Stimulated activated CD4-positive, alpha-beta T cell treated with anti-CD3 and anti-CD28 coated beads, Interleukin-2, amount 100 ng/mL, for 24 hours (primary cell): Measurements from ENCODE around the gene ABO.
"Not testable (repeated sequence)": the region's sequence is repeated elsewhere in the genome, so short reads cannot be mapped to it uniquely, and the experiment has no call there.

Experiments
- DNase-seq, 2 donors: peaks; one replicate each; pipeline ENCODE4 v3.0.0-alpha.2; 2020

The ABO gene

GRCh38 chr9:133275105-133276000 lies at the start of gene ABO:
ABO (minus strand) TSS chr9:133275201.
- DNase-seq = no peak

- DNase-seq = no peak
Observed at GRCh38 chr9:133323991-133324703, 49.1 kb upstream of the ABO start.

- no peak for DNase-seq
Observed at GRCh38 chr9:133323211-133323610, 48.2 kb upstream of the ABO start.

- no peak for DNase-seq
Observed at GRCh38 chr9:133322701-133323100, 47.7 kb upstream of the ABO start.

GRCh38 chr9:133321411-133321935 lies 46.5 kb upstream of the ABO start:
- no peak for DNase-seq

GRCh38 chr9:133320421-133320881 lies 45.5 kb upstream of the ABO start:
- no peak for DNase-seq

- DNase-seq = not testable (repeated sequence)
Observed at GRCh38 chr9:133317551-133317950, 42.5 kb upstream of the ABO start.

GRCh38 chr9:133315997-133316396 lies 41.0 kb upstream of the ABO start:
- no peak for DNase-seq

GRCh38 chr9:133309608-133310007 lies 34.6 kb upstream of the ABO start:
- DNase-seq = no peak

GRCh38 chr9:133307301-133307700 lies 32.3 kb upstream of the ABO start:
- no peak for DNase-seq

- no peak for DNase-seq
Observed at GRCh38 chr9:133306242-133307204, 31.5 kb upstream of the ABO start.

- no peak for DNase-seq
Observed at GRCh38 chr9:133305731-133306130, 30.7 kb upstream of the ABO start.

- no peak for DNase-seq
Observed at GRCh38 chr9:133304477-133305377, 29.7 kb upstream of the ABO start.

- DNase-seq = no peak
Observed at GRCh38 chr9:133304158-133304470, 29.1 kb upstream of the ABO start.

GRCh38 chr9:133303266-133304157 lies 28.5 kb upstream of the ABO start:
- DNase-seq = no peak

- no peak for DNase-seq
Observed at GRCh38 chr9:133301253-133302230, 26.5 kb upstream of the ABO start.

- DNase-seq = not testable (repeated sequence)
Observed at GRCh38 chr9:133299996-133300395, 25.0 kb upstream of the ABO start.

- DNase-seq = no peak
Observed at GRCh38 chr9:133294257-133294656, 19.3 kb upstream of the ABO start.

GRCh38 chr9:133290751-133291302 lies 15.8 kb upstream of the ABO start:
- DNase-seq = no peak
